ENCODE measurements around the gene METTL15.

DNA sequence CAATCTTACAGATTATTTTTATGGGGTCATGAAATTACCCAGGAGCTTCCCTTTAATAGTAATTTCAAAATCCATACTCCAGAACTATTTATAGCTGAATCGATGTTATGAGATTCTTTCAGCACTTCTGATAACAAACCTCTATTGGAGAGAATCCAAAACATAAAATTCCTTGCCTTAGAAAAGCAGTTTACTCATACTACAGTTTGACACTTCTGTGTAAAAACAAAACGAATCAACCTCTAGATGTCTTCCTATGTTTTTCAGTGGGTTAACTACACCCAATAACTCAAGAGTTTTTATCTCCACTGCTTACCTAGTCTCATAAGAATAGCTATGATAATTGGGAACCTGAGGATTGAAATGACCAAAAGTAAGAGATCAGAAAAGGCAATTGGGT is 35.9 kb upstream of the METTL15 start:
- TF ChIP-seq EZH2 (IDR thresholded peaks at IDR 0.05; ENCODE audit: low read depth, low read length, severe bottlenecking) (no peak), POLR2A (IDR thresholded peaks at IDR 0.05; ENCODE audit: control extremely low read depth in 1 of 2, low read depth in 2 of 2, low read length in 2 of 2) (no peak), HDAC6 (IDR thresholded peaks at IDR 0.05; ENCODE audit: low read depth, low read length) (no peak), CHD1 (IDR thresholded peaks at IDR 0.05; ENCODE audit: low read depth, low read length) (no peak), TAF7 (optimal IDR thresholded peaks at IDR 0.05; ENCODE audit: borderline replicate concordance, low read depth, low read length) (no peak), TAF1 (IDR thresholded peaks at IDR 0.05; ENCODE audit: low read depth, low read length) (no peak), CREB1 (IDR thresholded peaks at IDR 0.05) (no peak), POLR2AphosphoS5 (IDR thresholded peaks at IDR 0.05; ENCODE audit: low read depth, low read length) (no peak), TEAD4 (IDR thresholded peaks at IDR 0.05; ENCODE audit: low read depth, low read length) (no peak)
- TF ChIP-seq, protein P1, sequence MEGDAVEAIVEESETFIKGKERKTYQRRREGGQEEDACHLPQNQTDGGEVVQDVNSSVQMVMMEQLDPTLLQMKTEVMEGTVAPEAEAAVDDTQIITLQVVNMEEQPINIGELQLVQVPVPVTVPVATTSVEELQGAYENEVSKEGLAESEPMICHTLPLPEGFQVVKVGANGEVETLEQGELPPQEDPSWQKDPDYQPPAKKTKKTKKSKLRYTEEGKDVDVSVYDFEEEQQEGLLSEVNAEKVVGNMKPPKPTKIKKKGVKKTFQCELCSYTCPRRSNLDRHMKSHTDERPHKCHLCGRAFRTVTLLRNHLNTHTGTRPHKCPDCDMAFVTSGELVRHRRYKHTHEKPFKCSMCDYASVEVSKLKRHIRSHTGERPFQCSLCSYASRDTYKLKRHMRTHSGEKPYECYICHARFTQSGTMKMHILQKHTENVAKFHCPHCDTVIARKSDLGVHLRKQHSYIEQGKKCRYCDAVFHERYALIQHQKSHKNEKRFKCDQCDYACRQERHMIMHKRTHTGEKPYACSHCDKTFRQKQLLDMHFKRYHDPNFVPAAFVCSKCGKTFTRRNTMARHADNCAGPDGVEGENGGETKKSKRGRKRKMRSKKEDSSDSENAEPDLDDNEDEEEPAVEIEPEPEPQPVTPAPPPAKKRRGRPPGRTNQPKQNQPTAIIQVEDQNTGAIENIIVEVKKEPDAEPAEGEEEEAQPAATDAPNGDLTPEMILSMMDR (IDR thresholded peaks at IDR 0.05; ENCODE audit: control extremely low read depth in 1 of 3, insufficient read depth in 1 of 3, low read depth in 1 of 3, low read length in 3 of 3) = no peak
